A549 (cell line): Measurements from ENCODE around the gene CCDC146. TPM values are rescaled to one million over a fixed set of nuclear protein-coding genes. Genes with fewer than 3 reads are reported as not detected.

ENCODE experiments used
- ATAC-seq, 2 experiments: fragments of 200-7000 bp in 1 of 2; fragments of >200 bp in 1 of 2; cut with Nextera tagmentation in 1 of 2; cut with Tn5 transposase in 1 of 2; 3 replicates each; pipeline versions ENCODE4 v1.8.0 to v1.9.1; 2018 to 2020; ENCODE audit warnings: mild to moderate bottlenecking in 1 of 2, moderate library complexity in 1 of 2
- CTCF ChIA-PET: fragments of 300-600 bp; sonication (Branson Sonifier 250); formaldehyde crosslinking; extraction: SDS; loops from one replicate; lab custom pipeline; 2021; ENCODE audit warnings: antibody characterized with exemption, inconsistent platforms; lab: Yijun Ruan, JAX
- POLR2A ChIA-PET: fragments of 350-600 bp; formaldehyde crosslinking; extraction: SDS; loops from one replicate; lab custom pipeline; 2021; ENCODE audit warnings: antibody characterized with exemption, inconsistent platforms; lab: Yijun Ruan, JAX
- DNase-seq, 2 experiments: peaks; one replicate each; pipeline versions ENCODE4 v3.0.0 to v3.0.0-alpha.2; 2011 to 2016; ENCODE audit warnings: low read depth in 1 of 2, low spot score in 1 of 2
- FAIRE-seq: peaks from 2 replicates; lab custom pipeline; 2011; peaks lifted over from hg19 to GRCh38; lab: Jason Lieb, UNC
- H3K27ac ChIP-seq, 2 experiments: fragments of >200 bp; sonication (Bioruptor Twin); formaldehyde crosslinking; 3 replicates each; pipeline ENCODE4 v1.5.1; 2016 to 2017
- H3K4me1 ChIP-seq: fragments of >200 bp; sonication (Bioruptor Twin); formaldehyde crosslinking; 3 replicates; pipeline ENCODE4 v1.6.1; 2016
- H3K4me2 ChIP-seq: fragments of >200 bp; sonication (Bioruptor Twin); formaldehyde crosslinking; 3 replicates; pipeline ENCODE4 v1.6.1; 2016
- H3K4me3 ChIP-seq: fragments of >200 bp; sonication (Bioruptor Twin); formaldehyde crosslinking; 3 replicates; pipeline ENCODE4 v1.5.1; 2016
- H3K9me3 ChIP-seq: fragments of >200 bp; sonication (Bioruptor Twin); formaldehyde crosslinking; 3 replicates; pipeline ENCODE4 v1.6.1; 2016
- CEBPB ChIP-seq, 2 experiments: fragments of >200 bp in 1 of 2; sonication (Bioruptor Twin) in 1 of 2; formaldehyde crosslinking in 1 of 2; IDR thresholded peaks; 2 replicates each; pipeline ENCODE4 v1.6.1; 2012 to 2016
- E2F6 ChIP-seq: IDR thresholded peaks from 2 replicates; pipeline ENCODE4 v1.6.1; 2012; ENCODE audit warnings: low read depth, borderline replicate concordance
- EHF ChIP-seq: fragments of 250-450 bp; sonication (Bioruptor Pico); IDR thresholded peaks from 2 replicates; pipeline ENCODE4 v1.5.0; 2020; ENCODE audit warnings: mild to moderate bottlenecking
- EHMT2 ChIP-seq: fragments of 200-600 bp; sonication (generic); IDR thresholded peaks from 2 replicates; pipeline ENCODE4 v1.6.1; 2016; ENCODE audit warnings: antibody characterized with exemption, low read depth, mild to moderate bottlenecking, moderate library complexity
- EP300 ChIP-seq, 2 experiments: fragments of >200 bp; sonication (Bioruptor Twin); formaldehyde crosslinking; IDR thresholded peaks; 2 replicates in 1 of 2; 3 replicates in 1 of 2; pipeline ENCODE4 v1.6.1; 2016 to 2017
- ESRRA ChIP-seq: fragments of 150-350 bp; IDR thresholded peaks from 2 replicates; pipeline ENCODE4 v1.6.1; 2014; ENCODE audit warnings: mild to moderate bottlenecking, low read length, borderline replicate concordance
- FOSB ChIP-seq: fragments of 250-450 bp; sonication (Bioruptor Pico); IDR thresholded peaks from 2 replicates; pipeline ENCODE4 v1.5.0; 2020; ENCODE audit warnings: mild to moderate bottlenecking, moderate library complexity
- FOSL2 ChIP-seq, 2 experiments: fragments of 450-650 bp in 1 of 2; fragments of >200 bp in 1 of 2; sonication (Bioruptor Twin) in 1 of 2; formaldehyde crosslinking; IDR thresholded peaks; 2 replicates each; pipeline versions ENCODE4 v1.5.0 to v1.6.1; 2016 to 2020; ENCODE audit warnings: mild to moderate bottlenecking in 1 of 2, moderate library complexity in 1 of 2
- HDAC2 ChIP-seq: fragments of 200-600 bp; sonication (generic); IDR thresholded peaks from 2 replicates; pipeline ENCODE4 v1.6.1; 2016
- HES2 ChIP-seq: fragments of >200 bp; sonication (Bioruptor Twin); formaldehyde crosslinking; IDR thresholded peaks from 2 replicates; pipeline ENCODE4 v1.6.1; 2016
- HOXA7 ChIP-seq: fragments of 250-450 bp; sonication (Bioruptor Pico); IDR thresholded peaks from 2 replicates; pipeline ENCODE4 v1.5.0; 2020; ENCODE audit warnings: mild to moderate bottlenecking, moderate library complexity
- HOXB5 ChIP-seq: fragments of 250-450 bp; sonication (Bioruptor Pico); IDR thresholded peaks from 2 replicates; pipeline ENCODE4 v1.5.0; 2020; ENCODE audit warnings: mild to moderate bottlenecking, moderate library complexity
- JUN ChIP-seq, 2 experiments: fragments of >200 bp; sonication (Bioruptor Twin); formaldehyde crosslinking; IDR thresholded peaks; 2 replicates in 1 of 2; 3 replicates in 1 of 2; pipeline ENCODE4 v1.6.1; 2016 to 2017
- JUNB ChIP-seq: fragments of >200 bp; sonication (Bioruptor Twin); formaldehyde crosslinking; IDR thresholded peaks from 2 replicates; pipeline ENCODE4 v1.6.1; 2016
- KDM5A ChIP-seq: fragments of 200-600 bp; sonication (generic); IDR thresholded peaks from 2 replicates; pipeline ENCODE4 v1.6.1; 2016; ENCODE audit warnings: antibody characterized with exemption, mild to moderate bottlenecking
- MAFK ChIP-seq: fragments of 450-650 bp; IDR thresholded peaks from 2 replicates; pipeline ENCODE4 v1.6.1; 2014; ENCODE audit not compliant: partially characterized antibody
- MYC ChIP-seq: IDR thresholded peaks from 2 replicates; pipeline ENCODE4 v1.6.1; 2012; ENCODE audit warnings: mild to moderate bottlenecking, inconsistent platforms, low read length, improper control_type of control experiment, borderline replicate concordance
- NFE2L2 ChIP-seq: fragments of 150-350 bp; conservative IDR thresholded peaks from 2 replicates; pipeline ENCODE4 v1.6.1; 2014; ENCODE audit warnings: low read length
- PHF8 ChIP-seq: fragments of 200-600 bp; sonication (generic); IDR thresholded peaks from 2 replicates; pipeline ENCODE4 v1.6.1; 2016; ENCODE audit warnings: low read depth, mild to moderate bottlenecking, antibody characterized with exemption, moderate library complexity, borderline replicate concordance
- POLR2A ChIP-seq: IDR thresholded peaks from 2 replicates; pipeline ENCODE4 v1.6.1; 2012; ENCODE audit warnings: mild to moderate bottlenecking, low read length
- RAD21 ChIP-seq, 2 experiments: fragments of >200 bp in 1 of 2; sonication (Bioruptor Twin) in 1 of 2; formaldehyde crosslinking in 1 of 2; IDR thresholded peaks in 1 of 2; conservative IDR thresholded peaks in 1 of 2; 2 replicates in 1 of 2; 3 replicates in 1 of 2; pipeline ENCODE4 v1.6.1; 2012 to 2018; ENCODE audit warnings: inconsistent platforms in 1 of 2
- RARB ChIP-seq: fragments of 250-450 bp; sonication (Bioruptor Pico); IDR thresholded peaks from 2 replicates; pipeline ENCODE4 v1.8.0; 2021; ENCODE audit warnings: mild to moderate bottlenecking, moderate library complexity
- RCOR1 ChIP-seq: fragments of 150-350 bp; IDR thresholded peaks from 2 replicates; pipeline ENCODE4 v1.6.1; 2014; ENCODE audit warnings: antibody characterized with exemption, low read length, low read depth
- REST ChIP-seq: fragments of 200-600 bp; sonication (generic); IDR thresholded peaks from 2 replicates; pipeline ENCODE4 v1.6.1; 2016; ENCODE audit warnings: antibody characterized with exemption, mild to moderate bottlenecking, moderate library complexity
- SMC3 ChIP-seq: fragments of >200 bp; sonication (Bioruptor Twin); formaldehyde crosslinking; IDR thresholded peaks from 3 replicates; pipeline ENCODE4 v1.6.1; 2018; ENCODE audit warnings: inconsistent platforms
- SREBF2 ChIP-seq: fragments of 450-650 bp; IDR thresholded peaks from 2 replicates; pipeline ENCODE4 v1.6.1; 2014; ENCODE audit warnings: mild to moderate bottlenecking, moderate library complexity
- ZFP36 ChIP-seq: fragments of 450-650 bp; IDR thresholded peaks from 2 replicates; pipeline ENCODE4 v1.6.1; 2014; ENCODE audit warnings: borderline replicate concordance; ENCODE audit not compliant: partially characterized antibody
- ZSCAN20 ChIP-seq: fragments of 250-450 bp; sonication (Bioruptor Pico); IDR thresholded peaks from 2 replicates; pipeline ENCODE4 v1.8.0; 2022; ENCODE audit warnings: mild to moderate bottlenecking, moderate library complexity
- WGBS: methylation state at CpG from one replicate; pipeline ENCODE4 v1.1.6; 2017; ENCODE audit errors: missing lambda C conversion rate; 5-methylcytosine and 5-hydroxymethylcytosine counted together
- polyA plus RNA-seq, 4 experiments: library from polyadenylated mRNA; depleted of rRNA in 3 of 4; stranded (reverse); fragments of >200 nt; fragmentation: RNase III in 1 of 4; extraction: RNeasy Plus Mini Kit Qiagen cat#74134 plus additional on column Dnase treatment in 1 of 4; gene quantifications; 2 replicates in 3 of 4; 3 replicates in 1 of 4; pipeline ENCODE4 v1.2.3, GENCODE V29; 2011 to 2017

Gene CCDC146
- polyA plus RNA-seq, 2 of the 4 experiments (the other 2 are of a cell fraction) = 1.4 to 3.4 TPM

GRCh38 chr7:77246026-77246640, 123.7 kb downstream of the CCDC146 start:
- Histone ChIP-seq H3K27ac (no peak overlapping the region), H3K4me2 (no peak overlapping the region)
- 71% methylated on average over 5 of the region's 5 CpGs for WGBS
- POLR2A ChIA-PET = no interaction called here
- FAIRE-seq = peak; percentile 43
- TF ChIP-seq EP300 (IDR thresholded peaks at IDR 0.05) (no peak), HOXA7 (no peak), SMC3 (no peak), PHF8 (no peak), POLR2A (no peak), REST (no peak), HDAC2 (no peak), MYC (no peak), FOSB (no peak), HES2 (no peak), ZSCAN20 (no peak), RARB (no peak)
- TF ChIP-seq, all 56 proteins: peak for 0
- ATAC-seq (no peak), DNase-seq (no peak)
- CTCF ChIA-PET = interaction anchor here (1.2 to 2.9 kb wide), 11 partner anchors 8 to 86 kb away, joined by 3 to 14 read pairs (median 8); partner anchors contain the start of gene FGL2
- H3K4me3 ChIP-seq = no peak overlapping the region
- H3K4me1 ChIP-seq = no peaks in the 10 kb centered on the region
- H3K9me3 ChIP-seq = no peaks in the 10 kb centered on the region

- 31% methylated on average over 3 of the region's 3 CpGs for WGBS
- Histone ChIP-seq H3K27ac (no peak overlapping the region), H3K9me3 (no peaks in the 10 kb centered on the region), H3K4me1 (no peaks in the 10 kb centered on the region), H3K4me2 (no peak overlapping the region), H3K4me3 (no peak overlapping the region)
- ATAC-seq = peak; percentile 80 to 91
- POLR2A ChIA-PET = no interaction called here
- no peak for FAIRE-seq
- CTCF ChIA-PET = interaction anchor here (0.7 to 2.9 kb wide), 21 partner anchors 8 to 127 kb away, joined by 3 to 14 read pairs (median 5); partner anchors contain the start of genes CCDC146 and FGL2
- DNase-seq = peak; percentile 55 to 82
- TF ChIP-seq RAD21 (conservative IDR thresholded peaks at IDR 0.05 in 1 of 2, IDR thresholded peaks at IDR 0.05 in 1 of 2) (peak; percentile 79 to 83), PHF8 (no peak), HOXB5 (no peak), RCOR1 (no peak), JUN (IDR thresholded peaks at IDR 0.05) (no peak), E2F6 (no peak), NFE2L2 (no peak), EHF (CRISPR knock-in tag) (no peak), EHMT2 (no peak), MAFK (no peak), ESRRA (no peak), POLR2A (no peak), JUNB (no peak), KDM5A (no peak), FOSL2 (IDR thresholded peaks at IDR 0.05) (no peak), FOSL2 (CRISPR knock-in tag; IDR thresholded peaks at IDR 0.05) (no peak), ZFP36 (no peak), HOXA7 (no peak), EP300 (IDR thresholded peaks at IDR 0.05) (no peak), CEBPB (IDR thresholded peaks at IDR 0.05) (peak in 1 of 2 experiments; percentile 20; a peak in 1 of 4 replicates), RARB (no peak), SREBF2 (no peak), REST (no peak)
Measured at GRCh38 chr7:77247206-77247850, 124.9 kb downstream of the CCDC146 start.
